ENCODE results near the gene CYBA. TPM values are rescaled to one million over a fixed set of nuclear protein-coding genes. Genes with fewer than 3 reads are reported as not detected.

The CYBA gene
- total and polyA plus RNA-seq, 8 donors: 38.0 to 135 (median 68.5) TPM

GRCh38 chr16:88651276-88651988 lies 579 bp upstream of the CYBA start:
- TF ChIP-seq CTCF (IDR thresholded peaks at IDR 0.05): no peak
- peak overlapping the region; percentile 49 to 93 (median 70) for H3K4me3 ChIP-seq
- FAIRE-seq (no peak), DNase-seq (peak in 4 of 6 donors; percentile 36 to 63 (median 54)), ATAC-seq (peak; percentile 9 to 58 (median 35))
- peaks cover 0 to 9% (median 0%) of the 10 kb centered on the region in 3 donors for H3K4me1 ChIP-seq
- intact Hi-C loops (cut with DNase I): no loop called here
- no peaks in the 10 kb centered on the region for H3K9me3 ChIP-seq
- H3K27me3 ChIP-seq: no peaks in the 10 kb centered on the region
- 57 to 64% methylated on average over 21 to 24 of the region's 24 CpGs for WGBS, 2 donors
- H3K27ac ChIP-seq: peak overlapping the region; percentile 35 to 80 (median 62)
- no peaks in the 10 kb centered on the region for H3K36me3 ChIP-seq

DNA sequence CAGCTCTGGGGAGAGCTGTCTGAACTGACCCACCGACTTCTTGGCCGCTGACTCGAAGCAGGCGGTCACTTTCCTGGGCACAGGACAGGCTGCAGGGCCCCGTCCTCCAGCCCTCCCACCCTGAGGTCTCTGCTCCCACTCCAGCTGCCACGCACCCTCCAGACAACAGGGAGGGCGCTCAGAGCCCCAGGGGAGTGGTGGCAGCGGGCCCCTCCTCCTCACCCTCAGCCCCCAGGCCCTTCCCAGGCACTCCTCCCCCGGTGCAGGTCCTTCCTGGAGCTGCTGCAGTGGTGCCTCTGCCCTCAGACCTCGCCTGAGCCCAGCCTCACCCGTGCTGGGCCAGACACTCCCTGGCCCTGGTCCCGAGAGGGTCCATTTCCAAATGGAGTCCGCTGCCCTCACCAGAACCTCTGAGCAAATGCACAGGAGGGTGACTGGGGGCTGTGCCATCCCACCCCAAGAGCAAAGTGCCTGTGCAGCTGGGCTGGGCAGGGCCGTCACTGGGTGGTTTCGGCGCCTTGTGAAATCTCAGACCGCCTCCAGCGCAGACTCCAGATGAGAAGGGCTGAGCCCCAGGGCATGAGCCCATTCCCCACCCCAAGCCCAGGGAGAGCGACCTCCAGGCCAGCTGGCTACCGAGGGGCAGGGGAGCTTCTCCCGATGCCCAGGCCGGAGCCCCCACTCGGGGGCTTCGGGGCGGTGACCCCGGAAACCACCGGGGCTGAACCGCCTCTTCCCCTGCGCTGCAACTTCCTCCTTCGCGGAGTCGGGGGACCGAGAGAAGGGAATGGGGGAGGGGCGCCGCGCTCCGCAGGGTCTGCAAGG lies 717 bp downstream of the CYBA start:
- 15 to 38% methylated on average over 30 to 37 of the region's 37 CpGs for WGBS, 2 donors
- no peak for FAIRE-seq

DNA sequence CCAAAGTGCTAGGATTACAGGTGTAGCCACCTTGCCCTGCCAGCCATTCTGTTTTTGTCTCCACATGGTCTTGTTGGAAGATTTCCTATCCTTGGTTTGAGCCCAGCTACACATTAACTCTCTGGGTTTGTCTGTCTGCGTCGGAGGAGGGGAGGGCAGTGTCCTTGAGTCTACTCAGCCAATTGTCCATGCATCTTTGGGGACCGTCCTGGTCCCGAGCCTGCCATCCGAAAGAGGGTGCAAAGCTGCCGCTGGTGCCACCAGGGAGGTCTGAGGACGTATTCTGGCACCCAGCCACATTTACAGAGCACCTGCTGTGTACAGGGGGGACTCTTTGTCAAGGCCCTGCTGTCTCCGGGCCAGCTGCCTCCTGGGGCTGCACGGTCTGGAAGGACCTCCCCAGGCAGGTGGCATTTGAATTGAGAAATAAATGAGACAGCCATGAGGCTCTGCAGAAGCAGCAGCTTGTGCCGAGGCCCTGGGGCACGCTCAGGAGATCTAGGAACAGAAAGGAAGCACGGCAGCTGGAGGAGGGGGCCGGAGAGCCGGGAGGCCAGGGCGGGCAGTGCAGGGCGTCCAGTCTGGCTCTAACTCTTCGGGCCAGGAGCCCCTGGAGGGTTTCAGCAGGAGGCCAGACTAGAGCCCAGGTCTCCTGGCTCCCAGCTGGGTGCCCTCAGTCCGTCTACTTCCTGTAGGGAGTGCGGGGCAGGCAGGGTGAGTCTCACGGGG lies 1.5 kb downstream of the CYBA start:
- intact Hi-C loops (cut with DNase I): no loop called here
- ATAC-seq (peak; percentile 5 to 33 (median 16)), DNase-seq (peak in 4 of 6 donors; percentile 35 to 74 (median 52)), FAIRE-seq (no peak)
- Histone ChIP-seq H3K27me3 (no peaks in the 10 kb centered on the region), H3K27ac (peak overlapping the region; percentile 35 to 80 (median 62)), H3K9me3 (no peaks in the 10 kb centered on the region), H3K4me1 (peaks cover 0 to 9% (median 0%) of the 10 kb centered on the region in 3 donors), H3K36me3 (no peaks in the 10 kb centered on the region), H3K4me3 (peak overlapping the region in 2 of 4 donors; percentile 49 to 85)
- 35 to 59% methylated on average over 20 of the region's 20 CpGs for WGBS, 2 donors
- no peak for TF ChIP-seq CTCF (IDR thresholded peaks at IDR 0.05)

More for the DNA sequence above, 717 bp downstream of the CYBA start:
- H3K9me3 ChIP-seq: no peaks in the 10 kb centered on the region
- H3K4me3 ChIP-seq: peak overlapping the region; percentile 49 to 93 (median 70)
- ATAC-seq (peak; percentile 42 to 59 (median 54)), DNase-seq (peak in 2 of 6 donors; percentile 67 to 83)
- H3K27me3 ChIP-seq: no peaks in the 10 kb centered on the region
- peak overlapping the region; percentile 35 to 80 (median 62) for H3K27ac ChIP-seq
- no peaks in the 10 kb centered on the region for H3K36me3 ChIP-seq
- intact Hi-C loops (cut with DNase I): no loop called here
- H3K4me1 ChIP-seq: peaks cover 0 to 9% (median 0%) of the 10 kb centered on the region in 3 donors
- TF ChIP-seq CTCF (IDR thresholded peaks at IDR 0.05): no peak

DNA sequence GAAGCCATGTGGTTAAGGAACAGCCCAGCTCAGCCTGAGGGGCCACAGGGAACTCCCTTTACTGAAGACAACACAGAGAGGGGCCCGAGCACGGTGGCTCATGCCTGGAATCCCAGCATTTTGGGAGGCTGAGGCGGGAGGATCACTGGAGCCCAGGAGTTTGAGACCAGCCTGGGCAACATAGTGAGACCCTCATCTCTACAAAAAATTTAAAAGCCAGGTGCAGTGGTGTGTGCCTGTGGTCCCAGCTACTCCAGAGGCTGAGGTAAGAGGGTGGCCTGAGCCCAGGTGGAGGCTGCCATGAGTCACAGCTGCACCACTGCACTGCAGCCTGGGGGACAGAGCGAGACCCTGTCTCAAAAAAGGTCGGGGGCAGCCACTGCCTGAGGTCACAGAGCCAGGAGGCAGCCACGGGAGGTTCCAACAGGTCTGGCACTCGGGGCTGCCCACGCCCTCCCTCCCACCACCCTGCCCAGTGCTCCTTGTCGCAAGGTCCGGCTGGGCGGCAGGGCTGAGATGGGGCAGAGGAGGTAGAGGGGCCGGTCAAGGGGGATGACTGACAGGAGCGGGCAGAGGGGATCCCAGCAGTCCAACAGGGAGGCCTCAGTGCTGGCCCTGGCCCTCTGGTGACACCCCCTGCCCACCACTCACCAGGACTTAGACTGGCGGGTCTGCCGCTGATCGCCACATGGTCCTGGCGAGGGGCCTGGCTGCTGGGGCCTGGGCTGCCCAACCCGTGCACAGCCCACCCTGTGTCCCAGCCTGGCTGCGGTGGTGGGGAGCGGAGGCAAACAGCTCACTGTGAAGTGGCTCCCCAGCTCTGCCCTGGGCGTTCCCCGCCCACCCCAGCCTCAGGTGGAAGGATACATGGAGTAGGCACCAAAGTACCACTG lies 3.4 kb downstream of the CYBA start:
- 90 to 91% methylated on average over 18 to 22 of the region's 22 CpGs for WGBS, 2 donors
- H3K27me3 ChIP-seq: no peaks in the 10 kb centered on the region
- no peak overlapping the region for H3K27ac ChIP-seq
- no peak for FAIRE-seq
- H3K36me3 ChIP-seq: no peaks in the 10 kb centered on the region
- H3K9me3 ChIP-seq: no peaks in the 10 kb centered on the region
- intact Hi-C loops (cut with DNase I): no loop called here
- no peak overlapping the region for H3K4me3 ChIP-seq
- no peak for TF ChIP-seq CTCF (IDR thresholded peaks at IDR 0.05)
- peaks cover 0 to 9% (median 0%) of the 10 kb centered on the region in 3 donors for H3K4me1 ChIP-seq
- peak in 2 of 6 donors; percentile 35 to 78 for DNase-seq
- no peak for ATAC-seq

Measured in pancreas (tissue), 10 donors.